ENCODE measurements around the gene POLR3H.

GRCh38 chr22:41564563-41564962 is 20.3 kb upstream of the POLR3H start:
- no peak for TF ChIP-seq EZH2 (IDR thresholded peaks at IDR 0.05; ENCODE audit: low read depth)
- TF ChIP-seq CTCF (conservative IDR thresholded peaks at IDR 0.05) = no peak

Data from PC-9 (cell line).